M059J (cell line): Measurements from ENCODE around the gene LYSMD3. TPM values are rescaled to one million over a fixed set of nuclear protein-coding genes. Genes with fewer than 3 reads are reported as not detected.
"Not testable (repeated sequence)": the region's sequence is repeated elsewhere in the genome, so short reads cannot be mapped to it uniquely, and the experiment has no call there.

Source experiments
- DNase-seq: peaks from one replicate; pipeline ENCODE4 v3.0.0-alpha.2; 2012; ENCODE audit warnings: low read depth
- total RNA-seq: library from RNA; depleted of rRNA; stranded (reverse); fragments of >200 nt; shearing (Covaris generic); gene quantifications from 2 replicates; pipeline ENCODE4 v1.2.3, GENCODE V29; 2014; rRNA removed

LYSMD3 gene
- 13.2 and 18.1 TPM in 2 replicates for total RNA-seq

- DNase-seq: peak; percentile 94
These were observed at the start of gene LYSMD3 for GRCh38 chr5:90529194-90529938. Gene LYSMD3, minus strand, starts transcription at chr5:90529584. Its CDS starts 4,295 bp downstream, at chr5:90525289.

- DNase-seq: not testable (repeated sequence)
These were observed 47.2 kb upstream of the LYSMD3 start for GRCh38 chr5:90576566-90576965.

GRCh38 chr5:90575712-90576111 lies 46.3 kb upstream of the LYSMD3 start:
- no peak for DNase-seq

GRCh38 chr5:90571147-90571773 lies 41.9 kb upstream of the LYSMD3 start:
- no peak for DNase-seq

- DNase-seq: no peak
These were observed 40.6 kb upstream of the LYSMD3 start for GRCh38 chr5:90570034-90570433.

GRCh38 chr5:90569084-90569483 lies 39.7 kb upstream of the LYSMD3 start:
- no peak for DNase-seq

- DNase-seq: no peak
These were observed 36.1 kb upstream of the LYSMD3 start for GRCh38 chr5:90565491-90565890.

- no peak for DNase-seq
These were observed 33.7 kb upstream of the LYSMD3 start for GRCh38 chr5:90563108-90563507.

GRCh38 chr5:90562341-90562740 lies 33.0 kb upstream of the LYSMD3 start:
- no peak for DNase-seq

GRCh38 chr5:90561766-90562165 lies 32.4 kb upstream of the LYSMD3 start:
- DNase-seq: no peak

- DNase-seq: no peak
These were observed 31.4 kb upstream of the LYSMD3 start for GRCh38 chr5:90560771-90561170.

- DNase-seq: peak; percentile 61
These were observed 29.2 kb upstream of the LYSMD3 start, which contains the start of gene ADGRV1 for GRCh38 chr5:90558344-90559192. Gene ADGRV1, plus strand, starts transcription at chr5:90558797. Its CDS starts 99 bp downstream, at chr5:90558896.

GRCh38 chr5:90557871-90558270 lies 28.5 kb upstream of the LYSMD3 start:
- DNase-seq: no peak

- DNase-seq: no peak
These were observed 28.0 kb upstream of the LYSMD3 start for GRCh38 chr5:90557391-90557790.

- DNase-seq: no peak
These were observed 26.3 kb upstream of the LYSMD3 start for GRCh38 chr5:90555666-90556065.

- no peak for DNase-seq
These were observed 25.1 kb upstream of the LYSMD3 start for GRCh38 chr5:90554358-90555006.

- no peak for DNase-seq
These were observed 24.3 kb upstream of the LYSMD3 start for GRCh38 chr5:90553711-90554110.

- DNase-seq: no peak
These were observed 22.0 kb upstream of the LYSMD3 start for GRCh38 chr5:90551376-90551775.

- DNase-seq: no peak
These were observed 21.6 kb upstream of the LYSMD3 start for GRCh38 chr5:90550963-90551362.

GRCh38 chr5:90549729-90550275 lies 20.4 kb upstream of the LYSMD3 start:
- DNase-seq: no peak

- no peak for DNase-seq
These were observed 19.8 kb upstream of the LYSMD3 start for GRCh38 chr5:90549223-90549622.
